A673 (cell line): ENCODE results near the gene TFDP1. TPM values are rescaled to one million over a fixed set of nuclear protein-coding genes. Genes with fewer than 3 reads are reported as not detected.

Source experiments
- BruUV-seq: library from RNA; stranded (reverse); fragments of 400-500 nt; replicated peaks from 2 replicates; lab custom pipeline; 2021; lab: Mats Ljungman, UMichigan
- CTCF ChIA-PET: fragments of 300-600 bp; sonication (Branson Sonifier 250); formaldehyde crosslinking; loops from one replicate; lab custom pipeline; 2022; ENCODE audit warnings: antibody characterized with exemption; lab: Charles Lee
- POLR2A ChIA-PET: fragments of 300-600 bp; sonication (Branson Sonifier 250); formaldehyde crosslinking; loops from one replicate; lab custom pipeline; 2022; ENCODE audit warnings: antibody characterized with exemption; ENCODE audit not compliant: low non-redundant PET; lab: Charles Lee
- DNase-seq: peaks from one replicate; pipeline ENCODE4 v3.0.0-alpha.2; 2015; ENCODE audit warnings: low spot score
- H3K27ac ChIP-seq: fragments of 200-600 bp; sonication (generic); 2 replicates; pipeline ENCODE4 v1.5.1; 2016; ENCODE audit warnings: mixed run types, low read depth, mild to moderate bottlenecking, mixed read lengths, antibody characterized with exemption, low read length; ENCODE audit not compliant: poor library complexity, severe bottlenecking
- H3K27me3 ChIP-seq: fragments of 200-600 bp; sonication (generic); replicated peaks from 2 replicates; pipeline ENCODE4 v1.6.1; 2017; ENCODE audit warnings: mixed run types, low read depth, mild to moderate bottlenecking, mixed read lengths, antibody characterized with exemption, low read length; ENCODE audit not compliant: insufficient read depth, poor library complexity
- H3K36me3 ChIP-seq: fragments of 200-600 bp; sonication (generic); 2 replicates; pipeline ENCODE4 v1.6.1; 2016; ENCODE audit warnings: mixed run types, mild to moderate bottlenecking, mixed read lengths, antibody characterized with exemption, low read length; ENCODE audit not compliant: insufficient read depth, poor library complexity, severe bottlenecking
- H3K4me1 ChIP-seq: fragments of 200-600 bp; sonication (generic); 2 replicates; pipeline ENCODE4 v1.6.1; 2017; ENCODE audit warnings: mixed run types, mild to moderate bottlenecking, mixed read lengths, antibody characterized with exemption, low read length; ENCODE audit not compliant: insufficient read depth, poor library complexity, severe bottlenecking
- H3K4me3 ChIP-seq: fragments of 200-600 bp; sonication (generic); 2 replicates; pipeline ENCODE4 v1.5.1; 2016; ENCODE audit warnings: low read depth, mixed run types, mild to moderate bottlenecking, mixed read lengths, low read length; ENCODE audit not compliant: poor library complexity, severe bottlenecking
- H3K9me3 ChIP-seq: fragments of 200-600 bp; sonication (generic); 2 replicates; pipeline ENCODE4 v1.6.1; 2016; ENCODE audit warnings: mixed run types, low read depth, mild to moderate bottlenecking, mixed read lengths, antibody characterized with exemption, low read length; ENCODE audit not compliant: poor library complexity, severe bottlenecking
- EZH2 ChIP-seq: fragments of 200-600 bp; sonication (generic); IDR thresholded peaks from 2 replicates; pipeline ENCODE4 v1.6.1; 2017; ENCODE audit warnings: borderline replicate concordance, low read depth, mild to moderate bottlenecking, mixed read lengths, antibody characterized with exemption, low read length; ENCODE audit not compliant: poor library complexity, severe bottlenecking
- intact Hi-C: fragments of 100-400 bp; cut with micrococcal nuclease; formaldehyde crosslinking; loops from one replicate; pipeline ENCODE4 v1.10.0; 2022; ENCODE audit not compliant: unreplicated experiment
- total RNA-seq: library from RNA; stranded (reverse); gene quantifications from 2 replicates; pipeline ENCODE4 v1.2.3, GENCODE V29; 2021
- TF ChIP-seq, protein P1 (sequence below): fragments of 300-800, 200-600 bp; sonication (generic); conservative IDR thresholded peaks from 2 replicates; pipeline ENCODE4 v1.5.1; 2017; ENCODE audit warnings: low read depth, mild to moderate bottlenecking, antibody characterized with exemption, low read length, moderate library complexity, mixed read lengths

Gene TFDP1
- total RNA-seq, 1 experiment from 2014 or later: 153 TPM

- POLR2A ChIA-PET: no interaction called here
- Histone ChIP-seq H3K9me3 (peaks cover 5% of the 10 kb centered on the region), H3K4me1 (peaks cover 7% of the 10 kb centered on the region), H3K27ac (no peak overlapping the region), H3K4me3 (no peak overlapping the region), H3K36me3 (peaks cover 11% of the 10 kb centered on the region), H3K27me3 (no peaks in the 10 kb centered on the region)
- no TSS peak for BruUV-seq
- CTCF ChIA-PET: no interaction called here
- no peak for DNase-seq
- intact Hi-C loops: no loop called here
- TF ChIP-seq, protein P1, sequence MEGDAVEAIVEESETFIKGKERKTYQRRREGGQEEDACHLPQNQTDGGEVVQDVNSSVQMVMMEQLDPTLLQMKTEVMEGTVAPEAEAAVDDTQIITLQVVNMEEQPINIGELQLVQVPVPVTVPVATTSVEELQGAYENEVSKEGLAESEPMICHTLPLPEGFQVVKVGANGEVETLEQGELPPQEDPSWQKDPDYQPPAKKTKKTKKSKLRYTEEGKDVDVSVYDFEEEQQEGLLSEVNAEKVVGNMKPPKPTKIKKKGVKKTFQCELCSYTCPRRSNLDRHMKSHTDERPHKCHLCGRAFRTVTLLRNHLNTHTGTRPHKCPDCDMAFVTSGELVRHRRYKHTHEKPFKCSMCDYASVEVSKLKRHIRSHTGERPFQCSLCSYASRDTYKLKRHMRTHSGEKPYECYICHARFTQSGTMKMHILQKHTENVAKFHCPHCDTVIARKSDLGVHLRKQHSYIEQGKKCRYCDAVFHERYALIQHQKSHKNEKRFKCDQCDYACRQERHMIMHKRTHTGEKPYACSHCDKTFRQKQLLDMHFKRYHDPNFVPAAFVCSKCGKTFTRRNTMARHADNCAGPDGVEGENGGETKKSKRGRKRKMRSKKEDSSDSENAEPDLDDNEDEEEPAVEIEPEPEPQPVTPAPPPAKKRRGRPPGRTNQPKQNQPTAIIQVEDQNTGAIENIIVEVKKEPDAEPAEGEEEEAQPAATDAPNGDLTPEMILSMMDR: no peak
- TF ChIP-seq EZH2: no peak
These were observed 2.7 kb upstream of the TFDP1 start for GRCh38 chr13:113581871-113582270.

DNA sequence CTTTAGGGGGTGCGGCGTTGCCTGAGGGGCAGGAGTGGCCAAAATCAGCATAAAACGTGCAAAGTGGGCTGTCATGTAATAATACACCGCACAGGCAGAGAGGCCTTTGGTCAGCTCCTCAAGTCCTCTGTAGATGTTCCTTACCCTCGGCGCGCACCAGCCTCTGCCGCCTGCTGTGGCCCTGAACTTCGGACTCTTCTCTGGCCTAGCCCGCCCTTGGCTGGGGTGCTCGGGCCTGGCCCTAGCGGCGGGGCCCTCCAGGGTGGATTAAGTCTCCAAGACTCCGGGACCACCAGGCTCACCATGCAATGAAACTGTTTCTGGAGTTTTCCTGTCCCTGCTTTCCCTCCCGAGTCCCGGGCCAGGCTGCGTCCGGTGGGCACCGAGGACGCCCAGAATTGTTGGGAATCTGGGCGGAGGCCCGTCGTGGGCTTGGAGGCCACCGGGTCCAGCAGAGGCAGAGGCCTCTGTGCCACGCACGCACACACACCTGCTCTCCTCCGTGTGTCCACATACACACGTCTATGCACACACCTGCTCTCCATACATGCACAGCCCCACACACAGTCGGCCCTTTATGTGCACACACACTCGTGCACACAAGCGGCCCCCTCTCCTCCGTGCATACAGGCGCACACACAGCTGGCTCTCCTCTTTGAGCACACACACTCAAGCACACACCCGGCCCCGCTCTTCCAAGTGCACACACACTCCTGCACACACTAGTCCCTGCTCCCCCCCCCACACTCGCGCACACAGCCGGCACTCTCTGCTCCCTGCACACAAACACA, 1.5 kb upstream of the TFDP1 start:
- POLR2A ChIA-PET: no interaction called here
- CTCF ChIA-PET: no interaction called here
- intact Hi-C loops: no loop called here
- no TSS peak for BruUV-seq
- H3K4me3 ChIP-seq: no peak overlapping the region
- no peaks in the 10 kb centered on the region for H3K27me3 ChIP-seq
- DNase-seq: no peak
- H3K9me3 ChIP-seq: no peaks in the 10 kb centered on the region
- TF ChIP-seq, protein P1: no peak
- TF ChIP-seq EZH2: no peak
- H3K4me1 ChIP-seq: peaks cover 7% of the 10 kb centered on the region
- H3K27ac ChIP-seq: no peak overlapping the region
- H3K36me3 ChIP-seq: peaks cover 19% of the 10 kb centered on the region

- DNase-seq: no peak
- POLR2A ChIA-PET: no interaction called here
- TF ChIP-seq, protein P1: no peak
- no peak for TF ChIP-seq EZH2
- CTCF ChIA-PET: no interaction called here
- H3K4me3 ChIP-seq: peak overlapping the region; percentile 79
- peak overlapping the region; percentile 82 for H3K27ac ChIP-seq
- H3K9me3 ChIP-seq: no peaks in the 10 kb centered on the region
- BruUV-seq: no TSS peak
- H3K36me3 ChIP-seq: peaks cover 34% of the 10 kb centered on the region
- peaks cover 7% of the 10 kb centered on the region for H3K4me1 ChIP-seq
- H3K27me3 ChIP-seq: no peaks in the 10 kb centered on the region
- intact Hi-C loops: no loop called here
These were observed 518 bp downstream of the TFDP1 start for GRCh38 chr13:113584870-113585671.
